PC-3 (cell line): ENCODE results near the gene CMPK1. TPM values are rescaled to one million over a fixed set of nuclear protein-coding genes. Genes with fewer than 3 reads are reported as not detected.

Source experiments
- ATAC-seq: fragments of 200-7000 bp; cut with Tn5 transposase; 2 replicates; pipeline ENCODE4 v1.9.1; 2020; ENCODE audit warnings: mild to moderate bottlenecking, moderate library complexity
- BruUV-seq: library from RNA; stranded (reverse); fragments of 400-500 nt; replicated peaks from 2 replicates; lab custom pipeline; 2021; lab: Mats Ljungman, UMichigan
- CTCF ChIA-PET: fragments of 300-600 bp; sonication (Branson Sonifier 250); formaldehyde crosslinking; loops from one replicate; lab custom pipeline; 2022; ENCODE audit warnings: antibody characterized with exemption; lab: Charles Lee
- POLR2A ChIA-PET: fragments of 300-600 bp; sonication (Branson Sonifier 250); formaldehyde crosslinking; loops from one replicate; lab custom pipeline; 2022; ENCODE audit warnings: antibody characterized with exemption; ENCODE audit not compliant: unreplicated experiment; lab: Charles Lee
- DNase-seq: peaks from one replicate; pipeline ENCODE4 v3.0.0-alpha.2; 2015
- H2AFZ ChIP-seq: fragments of 300-600 bp; sonication (generic); 2 replicates; pipeline ENCODE4 v1.6.0; 2016; ENCODE audit warnings: antibody characterized with exemption, low read length
- H3F3A ChIP-seq: fragments of 300-600 bp; sonication (generic); one replicate; pipeline ENCODE4 v1.6.0; 2017; ENCODE audit warnings: antibody characterized with exemption, low read length, control low read depth, mild to moderate bottlenecking; ENCODE audit not compliant: unreplicated experiment
- H3K27ac ChIP-seq: fragments of 300-600 bp; sonication (generic); 2 replicates; pipeline ENCODE4 v1.5.1; 2016; ENCODE audit warnings: mild to moderate bottlenecking, low read length
- H3K27me3 ChIP-seq: fragments of 300-600 bp; sonication (generic); 2 replicates; pipeline ENCODE4 v1.6.1; 2016; ENCODE audit warnings: low read length, mixed read lengths
- H3K36me3 ChIP-seq: fragments of 300-600 bp; sonication (generic); 2 replicates; pipeline ENCODE4 v1.6.1; 2016; ENCODE audit warnings: low read depth, mixed run types, low read length, mixed read lengths
- H3K4me1 ChIP-seq: fragments of 300-600 bp; sonication (generic); 2 replicates; pipeline ENCODE4 v1.5.1; 2016; ENCODE audit warnings: low read length; ENCODE audit not compliant: insufficient read depth
- H3K4me2 ChIP-seq: fragments of 300-600 bp; sonication (generic); 2 replicates; pipeline ENCODE4 v1.6.0; 2016; ENCODE audit warnings: low read length
- H3K4me3 ChIP-seq: fragments of 300-600 bp; sonication (generic); 2 replicates; pipeline ENCODE4 v1.5.1; 2016; ENCODE audit warnings: mild to moderate bottlenecking, low read length, mixed read lengths
- H3K79me2 ChIP-seq: fragments of 300-600 bp; sonication (generic); 2 replicates; pipeline ENCODE4 v1.6.1; 2017; ENCODE audit warnings: low read length, mixed read lengths
- H3K9ac ChIP-seq: fragments of 300-600 bp; sonication (generic); 2 replicates; pipeline ENCODE4 v1.6.0; 2016; ENCODE audit warnings: mild to moderate bottlenecking, low read length
- H3K9me2 ChIP-seq: fragments of 300-600 bp; sonication (generic); replicated peaks from 2 replicates; pipeline ENCODE4 v1.6.1; 2016; ENCODE audit warnings: mixed run types, low read length, mixed read lengths
- H3K9me3 ChIP-seq: fragments of 300-600 bp; sonication (generic); 2 replicates; pipeline ENCODE4 v1.6.1; 2016; ENCODE audit warnings: low read length, mixed read lengths
- H4K20me1 ChIP-seq: fragments of 300-600 bp; sonication (generic); 2 replicates; pipeline ENCODE4 v1.6.1; 2016; ENCODE audit warnings: low read length, mixed read lengths
- CTCF ChIP-seq: fragments of 300-600 bp; sonication (generic); conservative IDR thresholded peaks from 2 replicates; pipeline ENCODE4 v1.5.1; 2017; ENCODE audit warnings: antibody characterized with exemption, low read depth, mild to moderate bottlenecking, low read length
- EZH2 ChIP-seq: fragments of 300-600 bp; sonication (generic); IDR thresholded peaks from one replicate; pipeline ENCODE4 v1.6.1; 2017; ENCODE audit warnings: antibody characterized with exemption, mild to moderate bottlenecking, low read length; ENCODE audit not compliant: unreplicated experiment
- EZH2phosphoT487 ChIP-seq: fragments of 300-600 bp; sonication (generic); IDR thresholded peaks from 2 replicates; pipeline ENCODE4 v1.6.1; 2018; ENCODE audit warnings: mild to moderate bottlenecking, antibody characterized with exemption, low read length, borderline replicate concordance
- intact Hi-C: fragments of 100-400 bp; cut with micrococcal nuclease; formaldehyde crosslinking; loops from 2 replicates; pipeline ENCODE4 v1.9.0; 2023
- total RNA-seq: library from RNA; depleted of rRNA; stranded (reverse); fragments of >200 nt; gene quantifications from 2 replicates; pipeline ENCODE4 v1.2.3, GENCODE V29; 2014

The CMPK1 gene
- total RNA-seq, 1 experiment from 2014 or later: 86.2 TPM

- no peaks in the 10 kb centered on the region for H3K27me3 ChIP-seq
- no peaks in the 10 kb centered on the region for H4K20me1 ChIP-seq
- H3K27ac ChIP-seq: no peak overlapping the region
- no peak overlapping the region for H3K4me3 ChIP-seq
- DNase-seq: no peak
- ATAC-seq: no peak
- no peak overlapping the region for H2AFZ ChIP-seq
- H3K36me3 ChIP-seq: no peaks in the 10 kb centered on the region
- no peaks in the 10 kb centered on the region for H3K79me2 ChIP-seq
- no peaks in the 10 kb centered on the region for H3F3A ChIP-seq
- intact Hi-C loops: no loop called here
- no peak overlapping the region for H3K4me2 ChIP-seq
- no TSS peak for BruUV-seq
- H3K9me3 ChIP-seq: no peaks in the 10 kb centered on the region
- no peaks in the 10 kb centered on the region for H3K9me2 ChIP-seq
- ChIA-PET CTCF (no interaction called here), POLR2A (no interaction called here)
- H3K9ac ChIP-seq: no peak overlapping the region
- no peaks in the 10 kb centered on the region for H3K4me1 ChIP-seq
- no peak for TF ChIP-seq EZH2phosphoT487
- TF ChIP-seq CTCF: no peak
- TF ChIP-seq EZH2: no peak
Observed at GRCh38 chr1:47402591-47402990, 69.0 kb downstream of the CMPK1 start.

- BruUV-seq: no TSS peak
- DNase-seq (no peak), ATAC-seq (no peak)
- no peak overlapping the region for H3K27ac ChIP-seq
- intact Hi-C loops: no loop called here
- H3K9me3 ChIP-seq: no peaks in the 10 kb centered on the region
- H3K79me2 ChIP-seq: no peaks in the 10 kb centered on the region
- no peak overlapping the region for H2AFZ ChIP-seq
- H3K9me2 ChIP-seq: no peaks in the 10 kb centered on the region
- no peaks in the 10 kb centered on the region for H3K4me1 ChIP-seq
- H3K9ac ChIP-seq: no peak overlapping the region
- no peaks in the 10 kb centered on the region for H3K36me3 ChIP-seq
- no peak overlapping the region for H3K4me3 ChIP-seq
- H3K4me2 ChIP-seq: no peak overlapping the region
- no peaks in the 10 kb centered on the region for H3K27me3 ChIP-seq
- POLR2A ChIA-PET: no interaction called here
- CTCF ChIA-PET: no interaction called here
- no peak for TF ChIP-seq CTCF
- TF ChIP-seq EZH2phosphoT487: no peak
- no peak for TF ChIP-seq EZH2
- H4K20me1 ChIP-seq: no peaks in the 10 kb centered on the region
- no peaks in the 10 kb centered on the region for H3F3A ChIP-seq
Observed at GRCh38 chr1:47403321-47403910, 69.8 kb downstream of the CMPK1 start.

- TF ChIP-seq CTCF (no peak), EZH2 (no peak), EZH2phosphoT487 (no peak)
- H3K9me3 ChIP-seq: no peaks in the 10 kb centered on the region
- no peak overlapping the region for H2AFZ ChIP-seq
- H3K4me2 ChIP-seq: no peak overlapping the region
- ATAC-seq (no peak), DNase-seq (no peak)
- BruUV-seq: no TSS peak
- H3K36me3 ChIP-seq: no peaks in the 10 kb centered on the region
- no peaks in the 10 kb centered on the region for H4K20me1 ChIP-seq
- H3K27ac ChIP-seq: no peak overlapping the region
- no peak overlapping the region for H3K9ac ChIP-seq
- ChIA-PET POLR2A (no interaction called here), CTCF (no interaction called here)
- H3K27me3 ChIP-seq: no peaks in the 10 kb centered on the region
- no peak overlapping the region for H3K4me3 ChIP-seq
- intact Hi-C loops: no loop called here
- H3F3A ChIP-seq: no peaks in the 10 kb centered on the region
- no peaks in the 10 kb centered on the region for H3K79me2 ChIP-seq
- no peaks in the 10 kb centered on the region for H3K4me1 ChIP-seq
- H3K9me2 ChIP-seq: no peaks in the 10 kb centered on the region
Observed at GRCh38 chr1:47405697-47406096, 72.1 kb downstream of the CMPK1 start.
